Measurements from ENCODE around the gene CDK14.

CDK14 gene

DNA sequence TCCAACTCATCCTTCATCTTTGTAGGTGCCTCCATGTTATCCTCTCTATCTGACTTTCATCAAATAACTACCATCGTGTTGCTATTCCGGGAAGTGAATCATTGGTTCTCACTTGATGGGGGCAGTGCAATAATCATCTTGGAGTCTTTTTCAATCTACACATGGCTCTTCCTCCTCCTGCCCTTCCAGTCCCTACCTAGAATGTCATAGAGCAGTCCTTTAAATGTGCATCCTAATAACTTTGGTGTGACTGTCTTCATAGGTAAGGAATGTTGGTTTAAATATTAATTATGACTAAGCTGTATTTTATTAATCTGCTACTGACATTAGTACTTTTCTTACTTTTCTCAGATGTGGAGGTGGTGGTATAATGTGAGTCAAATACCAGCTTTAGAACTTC, 8.4 kb upstream of the CDK14 start:
- intact Hi-C loops (cut with DNase I; ENCODE audit: low total_unique reads), result no loop called here
- DNase-seq, result no peak
- TF ChIP-seq, protein P1, sequence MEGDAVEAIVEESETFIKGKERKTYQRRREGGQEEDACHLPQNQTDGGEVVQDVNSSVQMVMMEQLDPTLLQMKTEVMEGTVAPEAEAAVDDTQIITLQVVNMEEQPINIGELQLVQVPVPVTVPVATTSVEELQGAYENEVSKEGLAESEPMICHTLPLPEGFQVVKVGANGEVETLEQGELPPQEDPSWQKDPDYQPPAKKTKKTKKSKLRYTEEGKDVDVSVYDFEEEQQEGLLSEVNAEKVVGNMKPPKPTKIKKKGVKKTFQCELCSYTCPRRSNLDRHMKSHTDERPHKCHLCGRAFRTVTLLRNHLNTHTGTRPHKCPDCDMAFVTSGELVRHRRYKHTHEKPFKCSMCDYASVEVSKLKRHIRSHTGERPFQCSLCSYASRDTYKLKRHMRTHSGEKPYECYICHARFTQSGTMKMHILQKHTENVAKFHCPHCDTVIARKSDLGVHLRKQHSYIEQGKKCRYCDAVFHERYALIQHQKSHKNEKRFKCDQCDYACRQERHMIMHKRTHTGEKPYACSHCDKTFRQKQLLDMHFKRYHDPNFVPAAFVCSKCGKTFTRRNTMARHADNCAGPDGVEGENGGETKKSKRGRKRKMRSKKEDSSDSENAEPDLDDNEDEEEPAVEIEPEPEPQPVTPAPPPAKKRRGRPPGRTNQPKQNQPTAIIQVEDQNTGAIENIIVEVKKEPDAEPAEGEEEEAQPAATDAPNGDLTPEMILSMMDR (IDR thresholded peaks at IDR 0.05), result no peak
- Histone ChIP-seq H3K27ac (no peak overlapping the region), H3K4me3 (no peak overlapping the region), H3K36me3 (no peaks in the 10 kb centered on the region), H3K9me3 (no peaks in the 10 kb centered on the region), H3K4me1 (peaks cover 0 to 11% (median 0%) of the 10 kb centered on the region in 4 donors), H3K27me3 (no peaks in the 10 kb centered on the region)

DNA sequence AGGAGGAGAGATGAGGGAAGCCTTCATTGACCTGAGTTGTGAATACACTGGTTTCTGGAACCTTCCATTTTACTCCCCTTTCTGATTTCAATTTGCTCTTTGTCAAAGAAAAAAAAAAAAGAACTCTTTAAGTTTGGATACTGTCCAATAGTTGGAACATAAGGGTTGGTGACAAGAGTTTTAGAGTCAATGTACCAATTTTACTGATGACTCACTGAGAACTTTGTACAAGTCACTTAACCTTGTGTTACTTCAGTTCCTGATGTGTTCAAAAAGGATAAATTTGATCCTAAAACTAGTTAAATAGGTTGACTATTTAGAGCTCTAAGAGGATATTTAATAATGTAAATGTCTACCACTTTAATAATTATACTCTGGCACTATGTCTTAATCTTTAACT, 4.1 kb upstream of the CDK14 start:
- Histone ChIP-seq H3K27me3 (no peaks in the 10 kb centered on the region), H3K27ac (peak overlapping the region; percentile 14 to 20), H3K36me3 (no peaks in the 10 kb centered on the region), H3K4me1 (peaks cover 0 to 37% (median 2%) of the 10 kb centered on the region in 4 donors), H3K4me3 (no peak overlapping the region), H3K9me3 (no peaks in the 10 kb centered on the region)
- intact Hi-C loops (cut with DNase I; ENCODE audit: low total_unique reads), result loop anchor here (10.0 kb wide), 1 partner anchor 673 kb away; the partner anchor contains the start of gene FZD1
- no peak for DNase-seq
- TF ChIP-seq, protein P1 (IDR thresholded peaks at IDR 0.05), result no peak

DNA sequence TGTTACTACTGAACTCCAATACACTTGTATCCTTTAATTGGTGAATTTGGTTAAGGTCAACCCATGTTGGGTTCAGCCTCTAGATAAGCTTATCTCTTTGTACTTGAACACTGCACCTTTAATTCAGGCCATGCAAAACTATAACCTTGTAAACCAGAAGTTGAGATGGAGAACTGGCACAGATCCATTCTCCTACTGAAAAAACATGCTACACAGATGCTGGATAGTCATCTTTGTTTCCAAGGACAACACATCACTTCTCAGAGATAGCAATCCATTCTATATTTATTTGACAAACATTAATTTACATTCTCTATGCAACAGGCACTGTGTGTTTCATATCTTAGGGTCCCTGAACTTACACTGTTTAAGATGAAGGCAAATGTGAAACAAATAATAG, 2.9 kb upstream of the CDK14 start:
- H3K36me3 ChIP-seq, result no peaks in the 10 kb centered on the region
- no peaks in the 10 kb centered on the region for H3K27me3 ChIP-seq
- TF ChIP-seq, protein P1 (IDR thresholded peaks at IDR 0.05), result no peak
- intact Hi-C loops (cut with DNase I; ENCODE audit: low total_unique reads), result loop anchor here (10.0 kb wide), 1 partner anchor 672 kb away; the partner anchor contains the start of gene FZD1
- no peaks in the 10 kb centered on the region for H3K9me3 ChIP-seq
- peaks cover 0 to 37% (median 5%) of the 10 kb centered on the region in 4 donors for H3K4me1 ChIP-seq
- DNase-seq, result no peak
- H3K4me3 ChIP-seq, result no peak overlapping the region
- H3K27ac ChIP-seq, result peak overlapping the region in 1 of 2 donors; percentile 7

DNA sequence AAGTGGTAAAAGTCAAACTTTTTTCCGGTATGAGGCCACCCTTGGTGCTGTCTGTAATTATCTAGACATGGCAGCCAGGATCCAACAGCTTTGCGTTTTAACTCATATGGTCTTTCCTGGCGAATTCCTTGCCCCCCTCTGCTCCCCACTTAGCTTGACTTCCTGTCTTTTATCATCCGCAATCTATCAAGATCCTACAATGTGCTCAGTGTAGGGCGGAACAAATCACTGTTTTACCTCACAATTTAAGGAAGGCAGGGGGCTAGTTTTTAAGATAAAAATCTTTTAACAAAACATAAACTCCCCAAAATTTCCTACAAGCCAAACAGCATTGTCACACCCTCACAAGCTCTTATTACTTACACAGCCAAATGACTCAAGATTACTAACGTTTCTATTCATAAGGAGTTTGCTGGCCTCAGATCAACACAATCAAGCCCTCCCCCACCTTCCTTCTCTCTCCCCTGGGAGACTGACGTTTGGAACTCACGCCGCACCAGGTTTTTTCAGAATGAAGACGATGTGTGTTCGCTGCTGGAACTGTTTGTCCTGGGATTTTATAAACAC, 1.3 kb upstream of the CDK14 start:
- intact Hi-C loops (cut with DNase I; ENCODE audit: low total_unique reads), result loop anchor here (10.0 kb wide), 1 partner anchor 670 kb away; the partner anchor contains the start of gene FZD1

DNA sequence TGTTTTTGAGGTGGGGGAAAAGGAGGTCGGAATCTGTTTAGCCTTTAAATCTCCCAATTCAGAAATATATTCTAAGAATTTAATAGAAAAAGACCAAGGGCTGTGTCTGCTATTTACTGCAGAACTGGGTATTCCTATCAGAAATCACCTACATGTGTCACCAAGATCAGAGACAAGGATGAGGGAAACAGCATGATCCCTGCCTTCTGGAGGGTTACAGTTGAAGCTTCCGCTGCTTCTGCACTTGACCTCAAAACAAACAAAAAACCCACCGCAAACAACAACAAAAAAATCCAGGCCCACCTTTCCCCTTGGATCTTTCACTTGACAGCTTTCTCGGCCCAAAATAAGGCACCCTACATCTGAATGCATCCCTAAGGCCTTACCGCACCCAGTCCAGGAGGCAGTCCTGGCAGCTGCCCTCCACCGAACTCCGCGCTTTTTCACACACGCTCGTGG, 750 bp upstream of the CDK14 start:
- peaks cover 0 to 45% (median 6%) of the 10 kb centered on the region in 4 donors for H3K4me1 ChIP-seq
- no peaks in the 10 kb centered on the region for H3K36me3 ChIP-seq
- TF ChIP-seq, protein P1 (IDR thresholded peaks at IDR 0.05), result no peak
- peak overlapping the region; percentile 67 to 91 for H3K4me3 ChIP-seq
- intact Hi-C loops (cut with DNase I; ENCODE audit: low total_unique reads), result loop anchor here (10.0 kb wide), 1 partner anchor 669 kb away; the partner anchor contains the start of gene FZD1
- H3K27ac ChIP-seq, result peak overlapping the region; percentile 91 to 95
- no peaks in the 10 kb centered on the region for H3K27me3 ChIP-seq
- no peak for DNase-seq
- no peaks in the 10 kb centered on the region for H3K9me3 ChIP-seq

More for the DNA sequence above, 1.3 kb upstream of the CDK14 start:
- no peaks in the 10 kb centered on the region for H3K27me3 ChIP-seq
- no peaks in the 10 kb centered on the region for H3K36me3 ChIP-seq
- TF ChIP-seq, protein P1 (IDR thresholded peaks at IDR 0.05), result no peak
- DNase-seq, result peak; percentile 47 to 85
- no peaks in the 10 kb centered on the region for H3K9me3 ChIP-seq
- peak overlapping the region; percentile 67 to 91 for H3K4me3 ChIP-seq
- H3K27ac ChIP-seq, result peak overlapping the region; percentile 91 to 95
- H3K4me1 ChIP-seq, result peaks cover 0 to 45% (median 6%) of the 10 kb centered on the region in 4 donors

Measured in tibial artery (tissue), 4 donors.